Vagina (tissue), 2 donors: Measurements from ENCODE around the gene KLF14.

Experiments used
- CTCF ChIP-seq, 3 experiments: fragments of 450-650 bp in 2 of 3; fragments of 200-600 bp in 1 of 3; sonication (generic) in 1 of 3; IDR thresholded peaks; one replicate each; pipeline ENCODE4 v1.5.1; 2017 to 2019; ENCODE audit warnings: antibody characterized with exemption in 3 of 3, mild to moderate bottlenecking in 2 of 3, moderate library complexity in 2 of 3
- POLR2A ChIP-seq, 2 donors: fragments of 450-650 bp; IDR thresholded peaks; one replicate each; pipeline ENCODE4 v1.6.1; 2017; ENCODE audit warnings: antibody characterized with exemption in 2 of 2, mild to moderate bottlenecking in 2 of 2, moderate library complexity in 2 of 2
- POLR2AphosphoS5 ChIP-seq, 2 donors: sonication (generic); formaldehyde crosslinking; IDR thresholded peaks; one replicate each; pipeline ENCODE4 v1.9.0; 2017; ENCODE audit warnings: antibody characterized with exemption in 2 of 2, mild to moderate bottlenecking in 2 of 2, low read depth in 1 of 2; ENCODE audit not compliant: insufficient read depth in 1 of 2

- TF ChIP-seq CTCF (IDR thresholded peaks at IDR 0.05) = no peak
- TF ChIP-seq POLR2AphosphoS5 (IDR thresholded peaks at IDR 0.05; ENCODE audit: insufficient read depth in 1 of 2, low read depth in 1 of 2) = no peak
- no peak for TF ChIP-seq POLR2A (IDR thresholded peaks at IDR 0.05)
These were observed 22.3 kb upstream of the KLF14 start for GRCh38 chr7:130756316-130756715.
